Heart left ventricle (tissue), 13 donors: Measurements from ENCODE around the gene ZSCAN10.

Experiments
- CTCF ChIP-seq, 12 donors: fragments of 200-600 bp; sonication (generic) in 4 of 12; IDR thresholded peaks; one replicate each; pipeline versions ENCODE4 v1.5.0 to v1.8.0; 2018 to 2022; ENCODE audit warnings: antibody characterized with exemption in 12 of 12, mild to moderate bottlenecking in 5 of 12
- POLR2A ChIP-seq, 2 donors: fragments of 450-650 bp; IDR thresholded peaks; one replicate each; pipeline ENCODE4 v1.6.1; 2017; ENCODE audit warnings: antibody characterized with exemption in 2 of 2, mild to moderate bottlenecking in 2 of 2, moderate library complexity in 2 of 2
- donor health status: ischemic (EF 13 %, LVEDD 7.1; RV severe dilation, severe dysfunction).
- donor health status: DM: no; HTN: yes; CAD: no.
- donor health status: DM: no; HTN: no; CAD: no.
- donor health status: ischemic (EF 25% LVEDD 6.9; RV normal size, moderate dysfunction).
- donor health status: ischemic (EF 25% LVEDD 5.7; RV mildly dilated, moderate dysfunction).
- donor health status: ischemic (EF 35%, LVEDD 5.7; RV mildly dilated, moderate dysfunction).
- donor health status: nonischemic (EF 11% LVEDD 7.7; RV severe dilation, severe dysfunction).
- donor health status: DM: yes; HTN: yes; CAD: no.
- donor health status: PGD.
- donor health status: ischemic (EF 29% LVEDD 5.4; RV normal size, mild dysfunction).
- donor health status: nonischemic (EF 23%, LVEDD 6.1; RV moderate dilation, normal function).

- TF ChIP-seq POLR2A (IDR thresholded peaks at IDR 0.05) (no peak), CTCF (IDR thresholded peaks at IDR 0.05) (no peak)
Observed at GRCh38 chr16:3042376-3042775, 56.7 kb downstream of the ZSCAN10 start.
